Caco-2 (cell line): ENCODE measurements around the gene DENND2C. TPM values are rescaled to one million over a fixed set of nuclear protein-coding genes. Genes with fewer than 3 reads are reported as not detected.

Experiments
- BruUV-seq: library from RNA; stranded (reverse); fragments of 400-500 nt; replicated peaks from 2 replicates; lab custom pipeline; 2021; lab: Mats Ljungman, UMichigan
- CTCF ChIA-PET: fragments of 300-600 bp; sonication (Branson Sonifier 250); formaldehyde crosslinking; loops from one replicate; lab custom pipeline; 2022; ENCODE audit warnings: antibody characterized with exemption; lab: Charles Lee
- POLR2A ChIA-PET: fragments of 300-600 bp; sonication (Branson Sonifier 250); formaldehyde crosslinking; loops from one replicate; lab custom pipeline; 2022; ENCODE audit warnings: antibody characterized with exemption; lab: Charles Lee
- DNase-seq, 2 experiments: peaks; one replicate each; pipeline versions ENCODE4 v3.0.0 to v3.0.0-alpha.2; 2020 to 2022
- H3K27me3 ChIP-seq: replicated peaks from 2 replicates; pipeline ENCODE4 v1.6.0; 2011; ENCODE audit warnings: low read length; ENCODE audit not compliant: control insufficient read depth, insufficient read depth
- H3K36me3 ChIP-seq: 2 replicates; pipeline ENCODE4 v1.5.1; 2011; ENCODE audit warnings: low read length; ENCODE audit not compliant: control insufficient read depth, insufficient read depth
- H3K4me1 ChIP-seq: fragments of 250-450 bp; sonication (Bioruptor Pico); 2 replicates; pipeline ENCODE4 v1.5.1; 2020; ENCODE audit warnings: mild to moderate bottlenecking
- H3K4me3 ChIP-seq: 2 replicates; pipeline ENCODE4 v1.5.1; 2011; ENCODE audit warnings: low read depth, mild to moderate bottlenecking, control low read depth, low read length
- H3K9me3 ChIP-seq: fragments of 250-450 bp; sonication (Bioruptor Pico); 2 replicates; pipeline ENCODE4 v1.5.1; 2020; ENCODE audit warnings: mild to moderate bottlenecking, moderate library complexity
- H3K27ac Mint-ChIP-seq: one replicate; pipeline ENCODE4 v1.8.0; 2022; ENCODE audit warnings: mixed read lengths; ENCODE audit not compliant: unreplicated experiment
- H3K27me3 Mint-ChIP-seq: one replicate; pipeline ENCODE4 v1.8.0; 2022; ENCODE audit warnings: mixed read lengths; ENCODE audit not compliant: insufficient read depth, unreplicated experiment
- H3K36me3 Mint-ChIP-seq: one replicate; pipeline ENCODE4 v1.8.0; 2022; ENCODE audit warnings: mild to moderate bottlenecking, mixed read lengths; ENCODE audit not compliant: insufficient read depth, unreplicated experiment
- H3K4me1 Mint-ChIP-seq: one replicate; pipeline ENCODE4 v1.8.0; 2022; ENCODE audit warnings: low read depth, mixed read lengths; ENCODE audit not compliant: unreplicated experiment
- H3K4me3 Mint-ChIP-seq: one replicate; pipeline ENCODE4 v1.8.0; 2022; ENCODE audit warnings: mild to moderate bottlenecking, moderate library complexity, mixed read lengths; ENCODE audit not compliant: unreplicated experiment
- H3K9me3 Mint-ChIP-seq: one replicate; pipeline ENCODE4 v1.8.0; 2022; ENCODE audit warnings: mixed read lengths; ENCODE audit not compliant: unreplicated experiment
- CTCF ChIP-seq, 2 experiments: fragments of 200-600 bp in 1 of 2; IDR thresholded peaks; 1 replicate in 1 of 2; 2 replicates in 1 of 2; pipeline versions ENCODE4 v1.5.1 to v1.8.0; 2011 to 2022; ENCODE audit warnings: antibody characterized with exemption in 1 of 2, control low read depth in 1 of 2, inconsistent platforms in 1 of 2, low read depth in 1 of 2, low read length in 1 of 2, mild to moderate bottlenecking in 1 of 2, moderate library complexity in 1 of 2; ENCODE audit not compliant: insufficient read depth in 1 of 2, severe bottlenecking in 1 of 2, unreplicated experiment in 1 of 2
- intact Hi-C: fragments of 100-400 bp; cut with micrococcal nuclease; formaldehyde crosslinking; loops from one replicate; pipeline ENCODE4 v1.10.0; 2022; ENCODE audit not compliant: unreplicated experiment
- total RNA-seq: library from RNA; stranded (reverse); gene quantifications from 2 replicates; pipeline ENCODE4 v1.2.3, GENCODE V29; 2022

The DENND2C gene
- total RNA-seq, 1 experiment from 2014 or later = 1.1 TPM

- POLR2A ChIA-PET = no interaction called here
- no peaks in the 10 kb centered on the region for H3K36me3 Mint-ChIP-seq
Observed at GRCh38 chr1:114549137-114549536, 120.7 kb downstream of the DENND2C start.

GRCh38 chr1:114547076-114547475 lies 122.8 kb downstream of the DENND2C start:
- ChIA-PET CTCF (no interaction called here), POLR2A (no interaction called here)
- Mint-ChIP-seq H3K9me3 (no peaks in the 10 kb centered on the region), H3K36me3 (no peaks in the 10 kb centered on the region), H3K4me1 (peaks cover 13% of the 10 kb centered on the region), H3K4me3 (no peak overlapping the region), H3K27ac (no peak overlapping the region), H3K27me3 (no peaks in the 10 kb centered on the region)
- 0 out of 2 replicates have a peak, but pooled peaks cover 6% of the 10 kb centered on the region for H3K4me1 ChIP-seq
- H3K27me3 ChIP-seq = no peaks in the 10 kb centered on the region
- no TSS peak for BruUV-seq
- no peak for DNase-seq
- TF ChIP-seq CTCF (IDR thresholded peaks at IDR 0.05; ENCODE audit: insufficient read depth in 1 of 2, low read depth in 1 of 2, low read length in 1 of 2, severe bottlenecking in 1 of 2, unreplicated experiment in 1 of 2) = no peak
- H3K36me3 ChIP-seq = no peaks in the 10 kb centered on the region
- H3K9me3 ChIP-seq = no peaks in the 10 kb centered on the region
- no peak overlapping the region for H3K4me3 ChIP-seq
- intact Hi-C loops = no loop called here

More at GRCh38 chr1:114549137-114549536, 120.7 kb downstream of the DENND2C start:
- no peaks in the 10 kb centered on the region for H3K27me3 ChIP-seq
- no peaks in the 10 kb centered on the region for H3K9me3 Mint-ChIP-seq
- H3K4me3 Mint-ChIP-seq = no peak overlapping the region
- 0 out of 2 replicates have a peak, but pooled peaks cover 6% of the 10 kb centered on the region for H3K4me1 ChIP-seq
- intact Hi-C loops = no loop called here
- CTCF ChIA-PET = no interaction called here
- no peak overlapping the region for H3K27ac Mint-ChIP-seq
- no TSS peak for BruUV-seq
- TF ChIP-seq CTCF (IDR thresholded peaks at IDR 0.05; ENCODE audit: insufficient read depth in 1 of 2, low read depth in 1 of 2, low read length in 1 of 2, severe bottlenecking in 1 of 2, unreplicated experiment in 1 of 2) = no peak
- H3K27me3 Mint-ChIP-seq = no peaks in the 10 kb centered on the region
- DNase-seq = no peak
- no peaks in the 10 kb centered on the region for H3K9me3 ChIP-seq
- H3K36me3 ChIP-seq = no peaks in the 10 kb centered on the region
- no peak overlapping the region for H3K4me3 ChIP-seq
- peaks cover 13% of the 10 kb centered on the region for H3K4me1 Mint-ChIP-seq

GRCh38 chr1:114545796-114546195 lies 124.1 kb downstream of the DENND2C start:
- no peak overlapping the region for H3K4me3 ChIP-seq
- ChIA-PET POLR2A (no interaction called here), CTCF (no interaction called here)
- no peaks in the 10 kb centered on the region for H3K36me3 Mint-ChIP-seq
- H3K27me3 ChIP-seq = no peaks in the 10 kb centered on the region
- no peaks in the 10 kb centered on the region for H3K36me3 ChIP-seq
- H3K27me3 Mint-ChIP-seq = no peaks in the 10 kb centered on the region
- BruUV-seq = no TSS peak
- TF ChIP-seq CTCF (IDR thresholded peaks at IDR 0.05; ENCODE audit: insufficient read depth in 1 of 2, low read depth in 1 of 2, low read length in 1 of 2, severe bottlenecking in 1 of 2, unreplicated experiment in 1 of 2) = no peak
- no peak overlapping the region for H3K4me3 Mint-ChIP-seq
- intact Hi-C loops = no loop called here
- no peaks in the 10 kb centered on the region for H3K9me3 ChIP-seq
- peaks cover 3% of the 10 kb centered on the region; the same call in 1 of the 2 replicates for H3K4me1 ChIP-seq
- DNase-seq = peak in 1 of 2 experiments; percentile 37
- no peaks in the 10 kb centered on the region for H3K9me3 Mint-ChIP-seq
- H3K4me1 Mint-ChIP-seq = peaks cover 14% of the 10 kb centered on the region
- no peak overlapping the region for H3K27ac Mint-ChIP-seq
